ENCODE data around the gene DNAH1.
A peak's percentile ranks its signal among the peaks of the same experiment; 100 is the strongest.

DNAH1 gene

GRCh38 chr3:52315006-52315405, 1.1 kb upstream of the DNAH1 start:
- H3K36me3 ChIP-seq (ENCODE audit: control insufficient read depth in 1 of 2, insufficient read depth in 2 of 2, low read length in 2 of 2): peaks cover 0 to 4% of the 10 kb centered on the region in 2 donors
- H3K27me3 ChIP-seq (ENCODE audit: low read depth, low read length): no peaks in the 10 kb centered on the region
- no peaks in the 10 kb centered on the region for H3K9me3 ChIP-seq (ENCODE audit: control insufficient read depth in 1 of 2, low read length in 2 of 2)
- no peak overlapping the region for H3K4me3 ChIP-seq (ENCODE audit: low read depth in 1 of 2, low read length in 2 of 2)
- peaks cover 0 to 4% of the 10 kb centered on the region in 2 donors for H3K4me1 ChIP-seq (ENCODE audit: control insufficient read depth in 1 of 2, insufficient read depth in 2 of 2, low read length in 2 of 2)
- H3K27ac ChIP-seq (ENCODE audit: low read length): no peak overlapping the region

GRCh38 chr3:52317208-52318000, 1.3 kb downstream of the DNAH1 start:
- Histone ChIP-seq H3K27ac (ENCODE audit: low read length) (no peak overlapping the region), H3K4me1 (ENCODE audit: control insufficient read depth in 1 of 2, insufficient read depth in 2 of 2, low read length in 2 of 2) (peaks cover 0 to 4% of the 10 kb centered on the region in 2 donors), H3K9me3 (ENCODE audit: control insufficient read depth in 1 of 2, low read length in 2 of 2) (no peaks in the 10 kb centered on the region), H3K4me3 (ENCODE audit: low read depth in 1 of 2, low read length in 2 of 2) (peak overlapping the region; percentile 60 to 62), H3K27me3 (ENCODE audit: low read depth, low read length) (no peaks in the 10 kb centered on the region), H3K36me3 (ENCODE audit: control insufficient read depth in 1 of 2, insufficient read depth in 2 of 2, low read length in 2 of 2) (no peaks in the 10 kb centered on the region)

GRCh38 chr3:52318186-52318816, 2.2 kb downstream of the DNAH1 start:
- Histone ChIP-seq H3K27me3 (ENCODE audit: low read depth, low read length) (no peaks in the 10 kb centered on the region), H3K4me3 (ENCODE audit: low read depth in 1 of 2, low read length in 2 of 2) (peak overlapping the region in 1 of 2 donors; percentile 60), H3K27ac (ENCODE audit: low read length) (no peak overlapping the region), H3K4me1 (ENCODE audit: control insufficient read depth in 1 of 2, insufficient read depth in 2 of 2, low read length in 2 of 2) (peaks cover 0 to 4% of the 10 kb centered on the region in 2 donors), H3K36me3 (ENCODE audit: control insufficient read depth in 1 of 2, insufficient read depth in 2 of 2, low read length in 2 of 2) (no peaks in the 10 kb centered on the region), H3K9me3 (ENCODE audit: control insufficient read depth in 1 of 2, low read length in 2 of 2) (no peaks in the 10 kb centered on the region)

- Histone ChIP-seq H3K27me3 (ENCODE audit: low read depth, low read length) (no peaks in the 10 kb centered on the region), H3K9me3 (ENCODE audit: control insufficient read depth in 1 of 2, low read length in 2 of 2) (no peaks in the 10 kb centered on the region), H3K36me3 (ENCODE audit: control insufficient read depth in 1 of 2, insufficient read depth in 2 of 2, low read length in 2 of 2) (no peaks in the 10 kb centered on the region), H3K4me1 (ENCODE audit: control insufficient read depth in 1 of 2, insufficient read depth in 2 of 2, low read length in 2 of 2) (peaks cover 0 to 4% of the 10 kb centered on the region in 2 donors), H3K27ac (ENCODE audit: low read length) (no peak overlapping the region), H3K4me3 (ENCODE audit: low read depth in 1 of 2, low read length in 2 of 2) (no peak overlapping the region)
Observed at GRCh38 chr3:52319921-52320595, 3.9 kb downstream of the DNAH1 start.

GRCh38 chr3:52321481-52321880, 5.4 kb downstream of the DNAH1 start:
- no peak overlapping the region for H3K27ac ChIP-seq (ENCODE audit: low read length)
- H3K36me3 ChIP-seq (ENCODE audit: control insufficient read depth in 1 of 2, insufficient read depth in 2 of 2, low read length in 2 of 2): no peaks in the 10 kb centered on the region
- H3K9me3 ChIP-seq (ENCODE audit: control insufficient read depth in 1 of 2, low read length in 2 of 2): no peaks in the 10 kb centered on the region
- H3K4me3 ChIP-seq (ENCODE audit: low read depth in 1 of 2, low read length in 2 of 2): no peak overlapping the region
- peaks cover 0 to 4% of the 10 kb centered on the region in 2 donors for H3K4me1 ChIP-seq (ENCODE audit: control insufficient read depth in 1 of 2, insufficient read depth in 2 of 2, low read length in 2 of 2)
- H3K27me3 ChIP-seq (ENCODE audit: low read depth, low read length): no peaks in the 10 kb centered on the region

GRCh38 chr3:52322466-52322865, 6.3 kb downstream of the DNAH1 start:
- Histone ChIP-seq H3K4me3 (ENCODE audit: low read depth in 1 of 2, low read length in 2 of 2) (no peak overlapping the region), H3K27me3 (ENCODE audit: low read depth, low read length) (no peaks in the 10 kb centered on the region), H3K27ac (ENCODE audit: low read length) (no peak overlapping the region), H3K36me3 (ENCODE audit: control insufficient read depth in 1 of 2, insufficient read depth in 2 of 2, low read length in 2 of 2) (no peaks in the 10 kb centered on the region), H3K4me1 (ENCODE audit: control insufficient read depth in 1 of 2, insufficient read depth in 2 of 2, low read length in 2 of 2) (no peaks in the 10 kb centered on the region), H3K9me3 (ENCODE audit: control insufficient read depth in 1 of 2, low read length in 2 of 2) (no peaks in the 10 kb centered on the region)

- no peaks in the 10 kb centered on the region for H3K9me3 ChIP-seq (ENCODE audit: control insufficient read depth in 1 of 2, low read length in 2 of 2)
- no peaks in the 10 kb centered on the region for H3K36me3 ChIP-seq (ENCODE audit: control insufficient read depth in 1 of 2, insufficient read depth in 2 of 2, low read length in 2 of 2)
- no peak overlapping the region for H3K4me3 ChIP-seq (ENCODE audit: low read depth in 1 of 2, low read length in 2 of 2)
- H3K27me3 ChIP-seq (ENCODE audit: low read depth, low read length): no peaks in the 10 kb centered on the region
- no peak overlapping the region for H3K27ac ChIP-seq (ENCODE audit: low read length)
- H3K4me1 ChIP-seq (ENCODE audit: control insufficient read depth in 1 of 2, insufficient read depth in 2 of 2, low read length in 2 of 2): no peaks in the 10 kb centered on the region
Observed at GRCh38 chr3:52323526-52324295, 7.6 kb downstream of the DNAH1 start.

- Histone ChIP-seq H3K27ac (ENCODE audit: low read length) (no peak overlapping the region), H3K4me3 (ENCODE audit: low read depth in 1 of 2, low read length in 2 of 2) (no peak overlapping the region), H3K27me3 (ENCODE audit: low read depth, low read length) (no peaks in the 10 kb centered on the region), H3K36me3 (ENCODE audit: control insufficient read depth in 1 of 2, insufficient read depth in 2 of 2, low read length in 2 of 2) (no peaks in the 10 kb centered on the region), H3K9me3 (ENCODE audit: control insufficient read depth in 1 of 2, low read length in 2 of 2) (no peaks in the 10 kb centered on the region), H3K4me1 (ENCODE audit: control insufficient read depth in 1 of 2, insufficient read depth in 2 of 2, low read length in 2 of 2) (no peaks in the 10 kb centered on the region)
Observed at GRCh38 chr3:52324676-52325075, 8.6 kb downstream of the DNAH1 start.

- no peaks in the 10 kb centered on the region for H3K27me3 ChIP-seq (ENCODE audit: low read depth, low read length)
Observed at GRCh38 chr3:52325686-52326085, 9.6 kb downstream of the DNAH1 start.

GRCh38 chr3:52326976-52327375, 10.9 kb downstream of the DNAH1 start:
- H3K9me3 ChIP-seq (ENCODE audit: control insufficient read depth in 1 of 2, low read length in 2 of 2): no peaks in the 10 kb centered on the region
- H3K4me1 ChIP-seq (ENCODE audit: control insufficient read depth in 1 of 2, insufficient read depth in 2 of 2, low read length in 2 of 2): no peaks in the 10 kb centered on the region
- peaks cover 0 to 3% of the 10 kb centered on the region in 2 donors for H3K36me3 ChIP-seq (ENCODE audit: control insufficient read depth in 1 of 2, insufficient read depth in 2 of 2, low read length in 2 of 2)
- H3K27ac ChIP-seq (ENCODE audit: low read length): no peak overlapping the region
- H3K4me3 ChIP-seq (ENCODE audit: low read depth in 1 of 2, low read length in 2 of 2): no peak overlapping the region
- no peaks in the 10 kb centered on the region for H3K27me3 ChIP-seq (ENCODE audit: low read depth, low read length)

More at GRCh38 chr3:52325686-52326085, 9.6 kb downstream of the DNAH1 start:
- Histone ChIP-seq H3K9me3 (ENCODE audit: control insufficient read depth in 1 of 2, low read length in 2 of 2) (no peaks in the 10 kb centered on the region), H3K4me1 (ENCODE audit: control insufficient read depth in 1 of 2, insufficient read depth in 2 of 2, low read length in 2 of 2) (no peaks in the 10 kb centered on the region), H3K36me3 (ENCODE audit: control insufficient read depth in 1 of 2, insufficient read depth in 2 of 2, low read length in 2 of 2) (no peaks in the 10 kb centered on the region), H3K27ac (ENCODE audit: low read length) (no peak overlapping the region), H3K4me3 (ENCODE audit: low read depth in 1 of 2, low read length in 2 of 2) (no peak overlapping the region)

Measured in muscle layer of duodenum (tissue), 2 donors.